Medulla oblongata (tissue), 1 donor: ENCODE results near the gene NPR2.

Experiments
- DNase-seq: peaks from one replicate; pipeline ENCODE4 v3.0.0-alpha.2; 2015; ENCODE audit errors: extremely low spot score

Gene NPR2

GRCh38 chr9:35763803-35764202 lies 27.6 kb upstream of the NPR2 start:
- DNase-seq = no peak

- DNase-seq = no peak
These were observed 24.4 kb upstream of the NPR2 start for GRCh38 chr9:35766997-35767396.

- no peak for DNase-seq
These were observed 23.9 kb upstream of the NPR2 start for GRCh38 chr9:35767458-35767857.

DNA sequence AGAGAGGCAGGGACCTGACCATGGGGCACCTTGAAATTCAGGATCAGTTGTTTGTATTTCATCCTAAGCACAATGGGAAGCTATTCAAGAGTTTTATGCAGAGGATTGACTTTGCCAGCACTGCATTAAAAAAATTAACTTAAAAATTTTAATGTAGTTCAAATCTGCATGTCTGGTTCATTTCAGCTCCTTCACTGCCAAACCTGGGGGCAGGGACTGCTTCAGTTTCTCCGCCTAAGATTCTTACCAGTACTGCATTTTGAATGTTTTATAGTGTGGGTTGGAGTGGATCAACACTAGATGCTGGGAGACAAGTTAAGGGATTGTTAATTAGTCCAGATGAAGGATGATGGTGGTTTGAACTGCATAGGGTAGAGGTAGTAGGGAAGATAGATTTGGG lies 21.6 kb upstream of the NPR2 start:
- DNase-seq = no peak

- DNase-seq = no peak
These were observed 20.3 kb upstream of the NPR2 start for GRCh38 chr9:35771075-35771433.

- DNase-seq = no peak
These were observed 19.9 kb upstream of the NPR2 start for GRCh38 chr9:35771534-35771933.

- no peak for DNase-seq
These were observed 19.4 kb upstream of the NPR2 start for GRCh38 chr9:35771943-35772342.

- DNase-seq = peak; percentile 51
These were observed 16.3 kb upstream of the NPR2 start for GRCh38 chr9:35774907-35775635.

DNA sequence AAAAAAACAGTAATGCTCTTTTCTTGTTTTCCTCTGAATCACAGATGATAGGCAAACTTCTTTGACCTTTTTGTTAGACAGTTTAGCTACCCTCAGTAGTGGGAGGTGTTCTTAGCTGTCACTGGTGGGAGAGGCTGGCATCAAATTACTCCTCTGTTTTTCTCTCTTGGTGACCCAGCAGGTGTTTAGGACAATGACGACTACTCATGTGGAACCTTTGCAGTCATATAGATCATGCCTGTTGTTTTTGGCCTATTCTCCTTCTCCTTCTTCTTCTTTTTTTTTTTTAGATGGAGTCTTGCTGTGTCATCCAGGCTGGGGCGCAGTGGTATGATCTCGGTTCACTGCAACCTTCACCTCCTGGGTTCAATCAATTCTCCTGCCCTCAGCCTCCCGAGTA lies 15.4 kb upstream of the NPR2 start:
- DNase-seq = no peak

GRCh38 chr9:35778496-35778895 lies 12.9 kb upstream of the NPR2 start:
- no peak for DNase-seq

DNA sequence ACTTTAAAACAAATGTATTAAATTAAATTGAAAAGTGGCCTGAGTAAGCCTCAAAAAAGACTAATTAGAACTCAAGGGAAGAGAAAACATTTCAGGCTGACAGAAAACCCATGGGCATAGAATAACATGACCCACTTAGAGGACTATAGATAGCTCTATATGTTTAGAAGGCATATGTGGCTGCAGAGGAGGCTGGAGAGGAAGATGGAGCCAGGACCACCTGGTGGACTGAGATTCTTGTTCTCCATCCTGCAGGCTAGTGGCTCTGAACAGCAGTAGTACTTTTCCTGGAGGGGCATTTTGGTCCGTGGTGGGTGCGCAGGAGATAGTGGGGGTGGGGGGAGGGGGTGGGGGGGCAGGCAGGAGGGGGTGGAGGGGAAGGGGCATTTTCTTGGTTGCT lies 10.3 kb upstream of the NPR2 start:
- DNase-seq = no peak

GRCh38 chr9:35783418-35783817 lies 8.0 kb upstream of the NPR2 start:
- DNase-seq = no peak

- no peak for DNase-seq
These were observed 1.9 kb upstream of the NPR2 start for GRCh38 chr9:35789541-35789940.

DNA sequence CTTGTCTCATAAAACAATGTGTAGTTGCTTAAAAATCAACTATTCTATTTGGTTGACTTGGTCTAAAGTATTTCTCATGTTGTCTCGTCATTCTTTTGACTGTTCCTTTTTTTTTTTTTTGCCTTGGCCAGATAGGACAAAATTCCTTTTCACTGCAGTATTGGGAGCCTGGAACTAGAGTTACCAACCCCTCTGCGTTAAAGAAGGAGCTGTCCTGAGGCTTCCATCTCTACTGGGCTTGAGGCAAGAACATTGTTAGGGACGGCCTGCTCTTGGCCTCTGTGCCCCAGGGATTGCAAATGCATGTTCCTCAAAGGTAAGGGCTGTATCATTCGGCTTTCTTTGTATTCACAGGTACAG lies 1.4 kb upstream of the NPR2 start:
- no peak for DNase-seq

GRCh38 chr9:35790385-35791296 lies 750 bp upstream of the NPR2 start:
- peak; percentile 88 for DNase-seq

DNA sequence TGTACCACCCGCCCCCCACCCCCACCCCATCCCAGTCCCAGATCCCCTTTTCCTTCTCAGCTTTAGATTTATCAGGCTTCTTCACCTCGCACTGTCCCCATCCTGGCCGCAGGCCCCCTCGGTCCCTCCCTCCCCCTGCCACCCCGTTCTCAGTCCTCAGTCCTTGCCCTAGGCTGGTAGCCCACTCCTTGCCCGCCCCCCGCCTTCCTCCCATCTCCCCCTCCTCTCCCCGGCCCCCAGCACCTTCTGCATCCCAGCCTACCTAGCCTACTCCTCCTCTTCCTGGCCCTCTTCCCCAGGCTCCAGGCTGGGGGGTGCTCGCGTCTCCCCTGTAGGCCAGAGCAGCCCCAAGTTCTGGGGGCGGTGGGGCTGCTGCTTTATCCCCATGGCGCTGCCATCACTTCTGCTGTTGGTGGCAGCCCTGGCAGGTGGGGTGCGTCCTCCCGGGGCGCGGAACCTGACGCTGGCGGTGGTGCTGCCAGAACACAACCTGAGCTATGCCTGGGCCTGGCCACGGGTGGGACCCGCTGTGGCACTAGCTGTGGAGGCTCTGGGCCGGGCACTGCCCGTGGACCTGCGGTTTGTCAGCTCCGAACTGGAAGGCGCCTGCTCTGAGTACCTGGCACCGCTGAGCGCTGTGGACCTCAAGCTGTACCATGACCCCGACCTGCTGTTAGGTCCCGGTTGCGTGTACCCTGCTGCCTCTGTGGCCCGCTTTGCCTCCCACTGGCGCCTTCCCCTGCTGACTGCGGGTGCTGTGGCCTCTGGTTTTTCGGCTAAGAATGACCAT lies 828 bp downstream of the NPR2 start:
- no peak for DNase-seq

DNA sequence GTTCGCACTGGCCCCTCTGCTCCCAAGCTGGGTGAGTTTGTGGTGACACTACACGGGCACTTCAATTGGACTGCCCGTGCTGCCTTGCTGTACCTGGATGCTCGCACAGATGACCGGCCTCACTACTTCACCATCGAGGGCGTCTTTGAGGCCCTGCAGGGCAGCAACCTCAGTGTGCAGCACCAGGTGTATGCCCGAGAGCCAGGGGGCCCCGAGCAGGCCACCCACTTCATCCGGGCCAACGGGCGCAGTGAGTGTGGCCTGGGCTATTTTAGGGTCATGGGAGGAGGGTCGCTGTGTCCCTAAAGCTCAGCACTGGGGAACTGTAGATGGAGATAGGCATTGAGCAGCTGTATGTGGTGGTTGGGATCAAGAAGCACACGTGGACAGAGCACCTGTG lies 1.4 kb downstream of the NPR2 start:
- no peak for DNase-seq

DNA sequence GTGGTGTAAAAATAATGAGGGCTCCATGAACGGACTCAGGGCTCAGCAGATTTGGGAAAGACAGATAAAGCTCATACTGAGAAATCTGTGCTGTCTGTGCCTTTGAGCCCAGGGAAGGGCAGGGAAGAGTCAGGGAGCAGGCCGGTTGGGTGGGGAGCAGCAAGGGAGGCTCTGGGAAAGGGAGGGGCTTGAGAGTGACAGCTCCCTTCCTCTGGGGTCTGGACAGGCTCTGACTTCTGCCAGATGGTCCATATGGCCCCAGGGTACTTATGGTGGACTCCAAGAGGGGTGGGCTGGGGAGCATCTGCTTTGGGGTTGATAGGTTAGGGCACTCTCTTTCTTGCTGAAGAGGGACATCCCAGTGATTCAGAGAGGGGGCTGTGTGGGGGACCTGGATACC lies 2.1 kb downstream of the NPR2 start:
- DNase-seq = no peak

DNA sequence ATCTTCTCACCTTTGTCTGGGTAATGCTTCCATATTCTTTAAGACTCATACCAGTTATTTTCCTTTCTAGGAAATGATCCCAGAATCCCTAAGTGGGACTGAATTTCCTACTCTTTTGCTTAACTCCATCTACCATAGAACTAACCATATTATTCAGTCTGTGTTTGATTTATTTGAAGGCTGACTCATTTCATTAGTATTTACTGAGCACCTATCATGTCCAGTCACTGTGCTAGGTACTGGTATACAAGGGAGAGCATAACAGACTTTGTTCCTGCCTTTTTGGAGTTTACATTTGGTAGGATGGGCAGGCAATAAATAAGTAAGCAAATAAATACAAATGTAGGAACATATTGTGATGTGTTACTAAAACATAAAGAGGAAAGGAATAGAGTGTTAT lies 4.3 kb downstream of the NPR2 start:
- no peak for DNase-seq

GRCh38 chr9:35797311-35798109 lies 6.1 kb downstream of the NPR2 start:
- DNase-seq = no peak

DNA sequence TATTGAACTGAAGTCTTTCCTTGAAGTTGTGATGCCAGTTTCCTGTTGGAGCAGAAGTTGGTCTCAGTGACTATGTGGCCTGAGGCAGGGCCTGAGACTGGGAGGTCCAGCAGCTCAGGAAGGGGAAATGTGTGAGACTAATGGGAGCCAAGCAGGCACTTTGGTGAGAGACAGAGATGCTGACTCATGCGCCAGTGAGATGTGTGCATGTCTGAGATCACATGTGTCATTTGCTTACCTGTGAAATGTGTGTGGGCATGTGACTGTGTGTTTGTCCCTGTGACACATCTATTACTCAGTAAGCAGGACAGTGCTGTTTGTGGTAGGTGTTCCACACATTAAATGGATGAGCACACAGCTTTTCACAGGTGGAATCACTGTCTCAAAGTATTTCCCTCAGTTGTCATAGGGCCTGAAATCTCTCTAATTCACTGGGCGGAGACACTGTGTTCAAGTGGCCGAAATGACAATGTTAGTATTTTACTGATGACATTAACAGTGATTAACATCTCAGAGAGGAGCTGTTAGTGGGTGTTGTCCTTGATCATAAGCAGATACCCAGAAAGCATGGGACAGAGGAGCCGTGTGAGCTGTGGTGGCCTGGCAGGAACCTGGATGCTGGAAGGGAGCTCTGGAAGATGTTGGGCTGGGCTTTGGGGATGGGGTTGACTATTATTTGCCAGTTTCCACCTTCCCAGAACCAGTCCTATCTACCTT lies 7.4 kb downstream of the NPR2 start:
- no peak for DNase-seq
